Mesenchymal stem cell (in vitro differentiated cells and primary cell): ENCODE measurements around the gene PDS5A.

Experiments used
- DNase-seq: peaks from one replicate; pipeline ENCODE4 v3.0.0-alpha.2; 2013
- H2AFZ ChIP-seq: one replicate; pipeline ENCODE4 v1.6.1; 2013; ENCODE audit warnings: low read depth, mild to moderate bottlenecking, control low read depth, inconsistent platforms, low read length, moderate library complexity
- H2AK5ac ChIP-seq: 2 replicates; pipeline ENCODE4 v1.6.1; 2013; ENCODE audit warnings: low read length, moderate library complexity, mild to moderate bottlenecking, inconsistent platforms; ENCODE audit not compliant: severe bottlenecking
- H2BK120ac ChIP-seq: one replicate; pipeline ENCODE4 v1.6.1; 2013; ENCODE audit warnings: low read depth, mild to moderate bottlenecking, inconsistent platforms, low read length, moderate library complexity
- H2BK12ac ChIP-seq, 2 experiments: one replicate each; pipeline ENCODE4 v1.6.1; 2013; ENCODE audit warnings: inconsistent platforms in 2 of 2, low read length in 2 of 2, mild to moderate bottlenecking in 2 of 2, moderate library complexity in 2 of 2, control low read depth in 1 of 2
- H2BK15ac ChIP-seq: one replicate; pipeline ENCODE4 v1.6.1; 2013; ENCODE audit warnings: mild to moderate bottlenecking, low read depth, inconsistent platforms; ENCODE audit not compliant: poor library complexity, severe bottlenecking
- H2BK5ac ChIP-seq: 2 replicates; pipeline ENCODE4 v1.6.1; 2013; ENCODE audit warnings: low read depth, mild to moderate bottlenecking, low read length, control low read depth, inconsistent platforms; ENCODE audit not compliant: poor library complexity, severe bottlenecking
- H3K14ac ChIP-seq, 2 experiments: one replicate each; pipeline ENCODE4 v1.6.1; 2013; ENCODE audit warnings: inconsistent platforms in 2 of 2, low read length in 2 of 2, control low read depth in 1 of 2, mild to moderate bottlenecking in 1 of 2, moderate library complexity in 1 of 2
- H3K18ac ChIP-seq, 2 experiments: one replicate each; pipeline ENCODE4 v1.6.1; 2013; ENCODE audit warnings: inconsistent platforms in 2 of 2, low read length in 2 of 2, control low read depth in 1 of 2, low read depth in 1 of 2, mild to moderate bottlenecking in 1 of 2
- H3K23ac ChIP-seq, 2 experiments: one replicate each; pipeline ENCODE4 v1.6.1; 2013; ENCODE audit warnings: inconsistent platforms in 2 of 2, low read length in 2 of 2, mild to moderate bottlenecking in 2 of 2, moderate library complexity in 2 of 2, control low read depth in 1 of 2
- H3K27ac ChIP-seq: 2 replicates; pipeline ENCODE4 v1.5.1; 2013; ENCODE audit warnings: mild to moderate bottlenecking, moderate library complexity, low read length, control low read depth, inconsistent platforms; ENCODE audit not compliant: poor library complexity, severe bottlenecking
- H3K27me3 ChIP-seq, 2 experiments: 2 replicates each; pipeline versions ENCODE4 v1.6.1 to v1.7.0; 2013; ENCODE audit warnings: low read length in 2 of 2, mild to moderate bottlenecking in 2 of 2, moderate library complexity in 2 of 2, control low read depth in 1 of 2, inconsistent platforms in 1 of 2; ENCODE audit not compliant: control insufficient read depth in 1 of 2, insufficient read depth in 1 of 2
- H3K36me3 ChIP-seq, 2 experiments: 2 replicates each; pipeline versions ENCODE4 v1.6.1 to v1.7.0; 2013; ENCODE audit warnings: low read length in 2 of 2, control low read depth in 1 of 2, inconsistent platforms in 1 of 2, low read depth in 1 of 2, mild to moderate bottlenecking in 1 of 2; ENCODE audit not compliant: insufficient read depth in 2 of 2, control insufficient read depth in 1 of 2
- H3K4ac ChIP-seq, 2 experiments: one replicate each; pipeline ENCODE4 v1.6.1; 2013; ENCODE audit warnings: inconsistent platforms in 2 of 2, low read length in 2 of 2, mild to moderate bottlenecking in 2 of 2, moderate library complexity in 2 of 2, control low read depth in 1 of 2, low read depth in 1 of 2
- H3K4me1 ChIP-seq: 2 replicates; pipeline ENCODE4 v1.6.1; 2013; ENCODE audit warnings: low read depth, low read length, control low read depth; ENCODE audit not compliant: control insufficient read depth, insufficient read depth
- H3K4me2 ChIP-seq: 2 replicates; pipeline ENCODE4 v1.6.1; 2013; ENCODE audit warnings: low read length, mild to moderate bottlenecking, inconsistent platforms; ENCODE audit not compliant: poor library complexity, severe bottlenecking
- H3K4me3 ChIP-seq, 2 experiments: 2 replicates each; pipeline versions ENCODE4 v1.5.1 to v1.7.0; 2013; ENCODE audit warnings: low read length in 2 of 2, mild to moderate bottlenecking in 2 of 2, control low read depth in 1 of 2, low read depth in 1 of 2; ENCODE audit not compliant: insufficient read depth in 1 of 2
- H3K79me1 ChIP-seq: replicated peaks from 2 replicates; pipeline ENCODE4 v1.6.1; 2013; ENCODE audit warnings: mild to moderate bottlenecking, control low read depth, low read length, inconsistent platforms; ENCODE audit not compliant: poor library complexity, severe bottlenecking
- H3K9ac ChIP-seq: 2 replicates; pipeline ENCODE4 v1.7.0; 2013; ENCODE audit warnings: mild to moderate bottlenecking, low read length, moderate library complexity
- H3K9me3 ChIP-seq: 2 replicates; pipeline ENCODE4 v1.7.0; 2013; ENCODE audit warnings: mild to moderate bottlenecking, low read length; ENCODE audit not compliant: control insufficient read depth
- H4K8ac ChIP-seq: one replicate; pipeline ENCODE4 v1.6.1; 2013; ENCODE audit warnings: inconsistent platforms, mild to moderate bottlenecking, low read length, moderate library complexity
- H4K91ac ChIP-seq: one replicate; pipeline ENCODE4 v1.6.1; 2013; ENCODE audit warnings: mild to moderate bottlenecking, low read length, inconsistent platforms
- WGBS: methylation state at CpG from one replicate; pipeline ENCODE4 v1.1.7; 2013; ENCODE audit warnings: mixed read lengths; 5-methylcytosine and 5-hydroxymethylcytosine counted together

Gene PDS5A

GRCh38 chr4:39978904-39979303 is 1.2 kb upstream of the PDS5A start:
- Histone ChIP-seq H2AFZ (no peak overlapping the region), H3K4ac (no peak overlapping the region), H3K27me3 (no peaks in the 10 kb centered on the region), H3K36me3 (peaks cover 6 to 18% of the 10 kb centered on the region in 2 experiments), H4K8ac (no peak overlapping the region), H3K18ac (no peak overlapping the region), H2AK5ac (no peak overlapping the region), H3K4me3 (no peak overlapping the region), H3K27ac (no peak overlapping the region), H4K91ac (no peak overlapping the region), H3K23ac (no peak overlapping the region), H2BK5ac (no peak overlapping the region), H3K4me1 (peaks cover 1% of the 10 kb centered on the region), H2BK120ac (no peak overlapping the region), H3K9ac (no peak overlapping the region), H2BK15ac (no peak overlapping the region), H3K14ac (no peak overlapping the region), H3K9me3 (no peaks in the 10 kb centered on the region), H2BK12ac (no peak overlapping the region), H3K4me2 (no peak overlapping the region), H3K79me1 (no peaks in the 10 kb centered on the region)
- 93% methylated on average over 5 of the region's 5 CpGs for WGBS
- DNase-seq: no peak

GRCh38 chr4:39978378-39978775 is 666 bp upstream of the PDS5A start:
- H3K27ac ChIP-seq: peak overlapping the region; percentile 76
- DNase-seq: no peak
- H3K79me1 ChIP-seq: no peaks in the 10 kb centered on the region
- no peak overlapping the region for H2BK15ac ChIP-seq
- no peak overlapping the region for H3K23ac ChIP-seq
- no CpG with 5 or more reads among the region's 5 CpGs for WGBS
- H4K91ac ChIP-seq: no peak overlapping the region
- no peak overlapping the region for H2BK12ac ChIP-seq
- peaks cover 10 to 21% of the 10 kb centered on the region in 2 experiments for H3K36me3 ChIP-seq
- H2BK120ac ChIP-seq: no peak overlapping the region
- H2BK5ac ChIP-seq: no peak overlapping the region
- no peak overlapping the region for H2AK5ac ChIP-seq
- H3K9me3 ChIP-seq: no peaks in the 10 kb centered on the region
- peak overlapping the region in 1 of 2 experiments; percentile 81 for H3K4me3 ChIP-seq
- H3K9ac ChIP-seq: peak overlapping the region; percentile 92
- no peak overlapping the region for H3K4ac ChIP-seq
- no peaks in the 10 kb centered on the region for H3K27me3 ChIP-seq
- peak overlapping the region; percentile 83 for H3K4me2 ChIP-seq
- peak overlapping the region; percentile 52 to 57 for H3K18ac ChIP-seq
- H2AFZ ChIP-seq: peak overlapping the region; percentile 90
- H3K4me1 ChIP-seq: peaks cover 1% of the 10 kb centered on the region
- H4K8ac ChIP-seq: peak overlapping the region; percentile 90
- no peak overlapping the region for H3K14ac ChIP-seq

DNA sequence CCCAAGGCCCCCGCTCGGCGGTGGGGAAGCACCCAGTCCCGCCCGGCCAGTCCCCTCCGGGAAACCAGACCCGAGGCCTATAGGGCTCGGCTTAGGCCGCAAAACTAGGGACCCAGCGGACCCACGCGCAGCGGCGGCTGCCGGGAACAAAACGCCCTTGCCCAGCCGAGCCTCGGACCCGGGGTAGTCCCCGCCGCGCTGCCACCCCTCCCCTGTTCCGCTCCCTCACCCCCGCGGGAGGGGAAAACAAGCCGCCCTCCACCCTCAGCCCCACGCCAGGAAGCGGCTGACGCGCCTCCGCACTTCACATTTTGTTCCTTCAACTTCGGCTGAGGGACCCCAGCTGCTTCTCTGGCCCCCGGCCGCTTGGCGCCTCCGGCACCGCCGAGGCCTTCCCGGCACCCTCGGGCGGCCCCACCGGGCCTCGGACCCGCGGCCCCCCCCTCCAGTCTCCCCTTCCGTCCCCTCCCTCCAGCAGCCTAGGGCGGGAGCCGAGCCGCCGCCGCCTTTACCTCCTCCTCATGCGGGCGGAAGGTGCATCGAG is 694 bp downstream of the PDS5A start:
- H4K91ac ChIP-seq: peak overlapping the region; percentile 79

GRCh38 chr4:39976141-39976944 is 1.4 kb downstream of the PDS5A start:
- H3K4me1 ChIP-seq: peaks cover 1% of the 10 kb centered on the region
- WGBS: 1% methylated on average over 33 of the region's 41 CpGs
- no peaks in the 10 kb centered on the region for H3K9me3 ChIP-seq

More for the DNA sequence above, 694 bp downstream of the PDS5A start:
- peak overlapping the region; percentile 84 for H2BK120ac ChIP-seq
- H3K23ac ChIP-seq: peak overlapping the region in 1 of 2 experiments; percentile 59
- H3K18ac ChIP-seq: peak overlapping the region; percentile 44 to 99
- H3K9me3 ChIP-seq: no peaks in the 10 kb centered on the region
- H3K27ac ChIP-seq: peak overlapping the region; percentile 44
- H3K36me3 ChIP-seq: peaks cover 10 to 26% of the 10 kb centered on the region in 2 experiments
- peak overlapping the region; percentile 81 to 89 for H3K4me3 ChIP-seq
- no peaks in the 10 kb centered on the region for H3K27me3 ChIP-seq
- H3K79me1 ChIP-seq: no peaks in the 10 kb centered on the region
- H2AFZ ChIP-seq: peak overlapping the region; percentile 20
- H4K8ac ChIP-seq: peak overlapping the region; percentile 92
- peak overlapping the region; percentile 69 for H3K4me2 ChIP-seq
- DNase-seq: peak; percentile 56
- H3K4me1 ChIP-seq: peaks cover 1% of the 10 kb centered on the region
- H2BK5ac ChIP-seq: peak overlapping the region; percentile 87
- peak overlapping the region; percentile 82 for H2BK15ac ChIP-seq
- H3K9ac ChIP-seq: peak overlapping the region; percentile 91
- under 1% methylated on average over 45 of the region's 54 CpGs for WGBS
- H3K14ac ChIP-seq: peak overlapping the region; percentile 84 to 93
- H2AK5ac ChIP-seq: no peak overlapping the region
- peak overlapping the region; percentile 42 to 71 for H3K4ac ChIP-seq
- H2BK12ac ChIP-seq: no peak overlapping the region

More at GRCh38 chr4:39976141-39976944, 1.4 kb downstream of the PDS5A start:
- H3K23ac ChIP-seq: peak overlapping the region in 1 of 2 experiments; percentile 53
- H2AK5ac ChIP-seq: no peak overlapping the region
- H3K4me2 ChIP-seq: peak overlapping the region; percentile 69
- H3K36me3 ChIP-seq: peaks cover 12 to 29% of the 10 kb centered on the region in 2 experiments
- no peaks in the 10 kb centered on the region for H3K79me1 ChIP-seq
- peak overlapping the region; percentile 69 for H2BK15ac ChIP-seq
- peak; percentile 89 for DNase-seq
- peak overlapping the region; percentile 20 for H2AFZ ChIP-seq
- H3K27ac ChIP-seq: peak overlapping the region; percentile 42
- peak overlapping the region; percentile 87 for H2BK5ac ChIP-seq
- H2BK12ac ChIP-seq: no peak overlapping the region
- H3K9ac ChIP-seq: peak overlapping the region; percentile 91
- H4K91ac ChIP-seq: no peak overlapping the region
- peak overlapping the region; percentile 42 to 71 for H3K4ac ChIP-seq
- H3K18ac ChIP-seq: peak overlapping the region; percentile 44 to 99
- H3K14ac ChIP-seq: peak overlapping the region in 1 of 2 experiments; percentile 93
- H4K8ac ChIP-seq: peak overlapping the region; percentile 92
- H2BK120ac ChIP-seq: peak overlapping the region; percentile 83
- no peaks in the 10 kb centered on the region for H3K27me3 ChIP-seq
- peak overlapping the region; percentile 81 to 89 for H3K4me3 ChIP-seq
